Liver (tissue), 9 donors: ENCODE results near the gene FAN1. TPM values are rescaled to one million over a fixed set of nuclear protein-coding genes. Genes with fewer than 3 reads are reported as not detected.

Experiments used
- DNase-seq: peaks from one replicate; pipeline ENCODE4 v3.0.0-alpha.2; 2017; ENCODE audit warnings: low spot score
- H3K27ac ChIP-seq, 2 donors: one replicate each; pipeline ENCODE4 v1.7.0; 2013; ENCODE audit warnings: inconsistent platforms in 2 of 2, low read length in 2 of 2, control low read depth in 1 of 2, low read depth in 1 of 2, mild to moderate bottlenecking in 1 of 2
- H3K27me3 ChIP-seq, 4 donors: one replicate each; pipeline versions ENCODE4 v1.6.1 to v1.7.0; 2013; ENCODE audit warnings: low read length in 3 of 4, inconsistent platforms in 1 of 4, mild to moderate bottlenecking in 1 of 4, moderate library complexity in 1 of 4; ENCODE audit not compliant: control insufficient read depth in 4 of 4, insufficient read depth in 4 of 4
- H3K36me3 ChIP-seq, 4 donors: one replicate each; pipeline versions ENCODE4 v1.6.1 to v1.7.0; 2013; ENCODE audit warnings: low read length in 3 of 4, mild to moderate bottlenecking in 3 of 4, low read depth in 1 of 4, moderate library complexity in 1 of 4; ENCODE audit not compliant: control insufficient read depth in 4 of 4, insufficient read depth in 3 of 4
- H3K4me1 ChIP-seq, 4 donors: one replicate each; pipeline versions ENCODE4 v1.6.1 to v1.7.0; 2013; ENCODE audit warnings: low read length in 3 of 4, mild to moderate bottlenecking in 3 of 4, moderate library complexity in 1 of 4; ENCODE audit not compliant: control insufficient read depth in 4 of 4, insufficient read depth in 4 of 4
- H3K4me3 ChIP-seq, 3 donors: one replicate each; pipeline versions ENCODE4 v1.6.1 to v1.7.0; 2013; ENCODE audit warnings: low read length in 3 of 3, control low read depth in 1 of 3, low read depth in 1 of 3, mild to moderate bottlenecking in 1 of 3
- H3K9ac ChIP-seq, 2 donors: one replicate each; pipeline ENCODE4 v1.7.0; 2013; ENCODE audit warnings: low read length in 2 of 2, mild to moderate bottlenecking in 2 of 2, moderate library complexity in 2 of 2, control low read depth in 1 of 2, low read depth in 1 of 2
- H3K9me3 ChIP-seq, 4 donors: one replicate each; pipeline versions ENCODE4 v1.6.1 to v1.7.0; 2013; ENCODE audit warnings: low read length in 3 of 4; ENCODE audit not compliant: control insufficient read depth in 4 of 4
- FOXA1 ChIP-seq: IDR thresholded peaks from 2 replicates; pipeline ENCODE4 v1.6.1; 2016; ENCODE audit warnings: antibody characterized with exemption
- FOXA2 ChIP-seq: IDR thresholded peaks from 2 replicates; pipeline ENCODE4 v1.6.1; 2016; ENCODE audit warnings: antibody characterized with exemption
- GABPA ChIP-seq, 2 donors: IDR thresholded peaks in 1 of 2; conservative IDR thresholded peaks in 1 of 2; 2 replicates each; pipeline ENCODE4 v1.6.1; 2016; ENCODE audit warnings: antibody characterized with exemption in 2 of 2, mild to moderate bottlenecking in 1 of 2, moderate library complexity in 1 of 2
- HNF4G ChIP-seq: IDR thresholded peaks from 2 replicates; pipeline ENCODE4 v1.6.1; 2016; ENCODE audit warnings: antibody characterized with exemption
- JUND ChIP-seq, 2 donors: IDR thresholded peaks; 2 replicates each; pipeline ENCODE4 v1.6.1; 2016; ENCODE audit warnings: antibody characterized with exemption in 2 of 2
- NR2F2 ChIP-seq: IDR thresholded peaks from 2 replicates; pipeline ENCODE4 v1.6.1; 2016; ENCODE audit warnings: antibody characterized with exemption
- RAD21 ChIP-seq, 2 donors: IDR thresholded peaks; 2 replicates each; pipeline ENCODE4 v1.6.1; 2016; ENCODE audit warnings: antibody characterized with exemption in 2 of 2, mild to moderate bottlenecking in 2 of 2
- RXRA ChIP-seq, 2 donors: IDR thresholded peaks; 2 replicates each; pipeline ENCODE4 v1.6.1; 2017 to 2018; ENCODE audit warnings: antibody characterized with exemption in 2 of 2, mild to moderate bottlenecking in 1 of 2
- SP1 ChIP-seq: IDR thresholded peaks from 2 replicates; pipeline ENCODE4 v1.6.1; 2018; ENCODE audit warnings: antibody characterized with exemption, mild to moderate bottlenecking
- YY1 ChIP-seq: IDR thresholded peaks from 2 replicates; pipeline ENCODE4 v1.6.1; 2016; ENCODE audit warnings: antibody characterized with exemption, mild to moderate bottlenecking
- ZBTB33 ChIP-seq: IDR thresholded peaks from 2 replicates; pipeline ENCODE4 v1.6.1; 2016; ENCODE audit warnings: antibody characterized with exemption
- WGBS: extraction: QIAGEN DNeasy Blood & Tissue Kit; methylation state at CpG from one replicate; pipeline ENCODE4 v1.1.7; 2013; 5-methylcytosine and 5-hydroxymethylcytosine counted together
- polyA plus RNA-seq, 2 donors: library from polyadenylated mRNA; stranded (reverse) in 1 of 2; unstranded in 1 of 2; fragments of 200-250 nt in 1 of 2; fragments of >200 nt in 1 of 2; fragmentation: Nextera tagmentation in 1 of 2; extraction: Ambion mirVana in 1 of 2; gene quantifications; one replicate each; pipeline versions ENCODE4 v1.2.1 to v1.2.3, GENCODE V29; 2013 to 2015
- total RNA-seq, 2 donors: library from RNA; depleted of rRNA; stranded (reverse); fragments of >200 nt; gene quantifications; one replicate each; pipeline ENCODE4 v1.2.3, GENCODE V29; 2014
- TF ChIP-seq, protein P1 (sequence below): IDR thresholded peaks from 2 replicates; pipeline ENCODE4 v1.6.1; 2016; ENCODE audit warnings: antibody characterized with exemption
- TF ChIP-seq, protein P2 (sequence below): fragments of 150-350 bp; IDR thresholded peaks from 2 replicates; pipeline ENCODE4 v1.5.1; 2017; ENCODE audit warnings: improper control_type of control experiment, low read depth, low read length; ENCODE audit not compliant: missing input control
- TF ChIP-seq, protein P3 (sequence below): IDR thresholded peaks from 2 replicates; pipeline ENCODE4 v1.6.1; 2016; ENCODE audit warnings: antibody characterized with exemption, mild to moderate bottlenecking
- TF ChIP-seq, protein P4 (sequence below): IDR thresholded peaks from 2 replicates; pipeline ENCODE4 v1.6.1; 2016; ENCODE audit warnings: antibody characterized with exemption
- donor health status: healthy.
- donor health status: healthy.
- donor health status: healthy.
- donor health status: healthy.
- donor health status: healthy.

The FAN1 gene
- total and polyA plus RNA-seq, 4 donors: 5.2 to 17.1 (median 7.5) TPM

DNA sequence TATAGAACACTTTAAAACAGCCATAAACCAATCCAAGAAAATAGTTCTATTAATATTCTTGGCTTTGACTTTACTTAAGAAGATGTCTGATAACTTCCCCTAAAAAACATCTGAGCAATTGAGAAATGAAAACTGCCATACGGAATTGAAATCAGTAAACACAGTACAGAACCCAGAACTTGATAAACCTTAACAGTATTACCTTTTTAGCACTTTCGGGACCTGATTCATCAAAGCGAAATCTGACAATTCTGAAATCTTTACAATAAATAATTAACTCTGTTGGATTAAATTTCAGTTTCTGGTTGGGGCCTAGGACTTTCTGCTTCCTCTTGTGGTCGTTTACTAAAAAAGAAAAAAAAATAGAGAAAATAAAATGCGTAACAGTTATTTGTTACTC is 70.4 kb downstream of the FAN1 start:
- no peak for DNase-seq
- H3K36me3 ChIP-seq: peaks cover 0 to 44% (median 29%) of the 10 kb centered on the region in 4 donors
- TF ChIP-seq GABPA (IDR thresholded peaks at IDR 0.05 in 1 of 2, conservative IDR thresholded peaks at IDR 0.05 in 1 of 2) (no peak), HNF4G (no peak), YY1 (no peak), FOXA1 (no peak), RXRA (IDR thresholded peaks at IDR 0.05) (no peak), ZBTB33 (no peak), NR2F2 (no peak), RAD21 (IDR thresholded peaks at IDR 0.05) (no peak), SP1 (no peak), JUND (IDR thresholded peaks at IDR 0.05) (no peak)
- TF ChIP-seq, protein P1, sequence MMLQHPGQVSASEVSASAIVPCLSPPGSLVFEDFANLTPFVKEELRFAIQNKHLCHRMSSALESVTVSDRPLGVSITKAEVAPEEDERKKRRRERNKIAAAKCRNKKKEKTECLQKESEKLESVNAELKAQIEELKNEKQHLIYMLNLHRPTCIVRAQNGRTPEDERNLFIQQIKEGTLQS: no peak
- TF ChIP-seq, protein P2, sequence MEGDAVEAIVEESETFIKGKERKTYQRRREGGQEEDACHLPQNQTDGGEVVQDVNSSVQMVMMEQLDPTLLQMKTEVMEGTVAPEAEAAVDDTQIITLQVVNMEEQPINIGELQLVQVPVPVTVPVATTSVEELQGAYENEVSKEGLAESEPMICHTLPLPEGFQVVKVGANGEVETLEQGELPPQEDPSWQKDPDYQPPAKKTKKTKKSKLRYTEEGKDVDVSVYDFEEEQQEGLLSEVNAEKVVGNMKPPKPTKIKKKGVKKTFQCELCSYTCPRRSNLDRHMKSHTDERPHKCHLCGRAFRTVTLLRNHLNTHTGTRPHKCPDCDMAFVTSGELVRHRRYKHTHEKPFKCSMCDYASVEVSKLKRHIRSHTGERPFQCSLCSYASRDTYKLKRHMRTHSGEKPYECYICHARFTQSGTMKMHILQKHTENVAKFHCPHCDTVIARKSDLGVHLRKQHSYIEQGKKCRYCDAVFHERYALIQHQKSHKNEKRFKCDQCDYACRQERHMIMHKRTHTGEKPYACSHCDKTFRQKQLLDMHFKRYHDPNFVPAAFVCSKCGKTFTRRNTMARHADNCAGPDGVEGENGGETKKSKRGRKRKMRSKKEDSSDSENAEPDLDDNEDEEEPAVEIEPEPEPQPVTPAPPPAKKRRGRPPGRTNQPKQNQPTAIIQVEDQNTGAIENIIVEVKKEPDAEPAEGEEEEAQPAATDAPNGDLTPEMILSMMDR: no peak
- TF ChIP-seq, protein P3, sequence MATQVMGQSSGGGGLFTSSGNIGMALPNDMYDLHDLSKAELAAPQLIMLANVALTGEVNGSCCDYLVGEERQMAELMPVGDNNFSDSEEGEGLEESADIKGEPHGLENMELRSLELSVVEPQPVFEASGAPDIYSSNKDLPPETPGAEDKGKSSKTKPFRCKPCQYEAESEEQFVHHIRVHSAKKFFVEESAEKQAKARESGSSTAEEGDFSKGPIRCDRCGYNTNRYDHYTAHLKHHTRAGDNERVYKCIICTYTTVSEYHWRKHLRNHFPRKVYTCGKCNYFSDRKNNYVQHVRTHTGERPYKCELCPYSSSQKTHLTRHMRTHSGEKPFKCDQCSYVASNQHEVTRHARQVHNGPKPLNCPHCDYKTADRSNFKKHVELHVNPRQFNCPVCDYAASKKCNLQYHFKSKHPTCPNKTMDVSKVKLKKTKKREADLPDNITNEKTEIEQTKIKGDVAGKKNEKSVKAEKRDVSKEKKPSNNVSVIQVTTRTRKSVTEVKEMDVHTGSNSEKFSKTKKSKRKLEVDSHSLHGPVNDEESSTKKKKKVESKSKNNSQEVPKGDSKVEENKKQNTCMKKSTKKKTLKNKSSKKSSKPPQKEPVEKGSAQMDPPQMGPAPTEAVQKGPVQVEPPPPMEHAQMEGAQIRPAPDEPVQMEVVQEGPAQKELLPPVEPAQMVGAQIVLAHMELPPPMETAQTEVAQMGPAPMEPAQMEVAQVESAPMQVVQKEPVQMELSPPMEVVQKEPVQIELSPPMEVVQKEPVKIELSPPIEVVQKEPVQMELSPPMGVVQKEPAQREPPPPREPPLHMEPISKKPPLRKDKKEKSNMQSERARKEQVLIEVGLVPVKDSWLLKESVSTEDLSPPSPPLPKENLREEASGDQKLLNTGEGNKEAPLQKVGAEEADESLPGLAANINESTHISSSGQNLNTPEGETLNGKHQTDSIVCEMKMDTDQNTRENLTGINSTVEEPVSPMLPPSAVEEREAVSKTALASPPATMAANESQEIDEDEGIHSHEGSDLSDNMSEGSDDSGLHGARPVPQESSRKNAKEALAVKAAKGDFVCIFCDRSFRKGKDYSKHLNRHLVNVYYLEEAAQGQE: no peak
- H3K9ac ChIP-seq: no peak overlapping the region
- no peak overlapping the region for H3K4me3 ChIP-seq
- H3K27me3 ChIP-seq: no peaks in the 10 kb centered on the region
- 90% methylated on average over 5 of the region's 5 CpGs for WGBS
- no peaks in the 10 kb centered on the region for H3K9me3 ChIP-seq
- H3K27ac ChIP-seq: no peak overlapping the region
- peaks cover 0 to 7% (median 2%) of the 10 kb centered on the region in 4 donors for H3K4me1 ChIP-seq

DNA sequence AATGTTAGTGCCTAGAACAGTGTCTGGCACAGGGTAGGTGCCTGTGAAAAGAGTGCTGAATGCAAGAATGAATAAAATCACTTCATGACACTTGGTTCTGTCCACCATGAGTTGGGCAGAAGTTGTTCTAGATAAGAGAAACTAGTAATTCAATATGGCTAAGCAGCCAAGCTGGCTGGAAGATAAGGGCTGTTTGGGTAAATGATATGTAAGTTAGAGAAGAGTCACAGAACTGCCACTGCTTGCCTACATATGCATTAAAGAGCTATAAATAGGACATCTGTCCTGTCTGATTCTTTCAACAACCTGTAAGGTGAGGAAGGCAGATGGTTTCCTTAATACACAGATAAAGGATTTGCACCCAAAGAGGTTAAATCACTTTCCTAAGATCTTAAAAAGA is 74.6 kb downstream of the FAN1 start:
- DNase-seq: peak; percentile 37
- H3K9me3 ChIP-seq: no peaks in the 10 kb centered on the region
- TF ChIP-seq FOXA2 (no peak), HNF4G (no peak), RAD21 (IDR thresholded peaks at IDR 0.05) (no peak)
- TF ChIP-seq, protein P3: no peak
- TF ChIP-seq, protein P4, sequence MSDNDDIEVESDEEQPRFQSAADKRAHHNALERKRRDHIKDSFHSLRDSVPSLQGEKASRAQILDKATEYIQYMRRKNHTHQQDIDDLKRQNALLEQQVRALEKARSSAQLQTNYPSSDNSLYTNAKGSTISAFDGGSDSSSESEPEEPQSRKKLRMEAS: no peak
- H3K4me3 ChIP-seq: no peak overlapping the region
- no peak overlapping the region for H3K27ac ChIP-seq
- peaks cover 3 to 43% (median 22%) of the 10 kb centered on the region in 4 donors for H3K36me3 ChIP-seq
- H3K4me1 ChIP-seq: peaks cover 0 to 9% (median 2%) of the 10 kb centered on the region in 4 donors
- no peak overlapping the region for H3K9ac ChIP-seq
- H3K27me3 ChIP-seq: no peaks in the 10 kb centered on the region
